ENCODE measurements around the gene ARHGAP26. TPM values are rescaled to one million over a fixed set of nuclear protein-coding genes. Genes with fewer than 3 reads are reported as not detected.

ARHGAP26 gene
- total and polyA plus RNA-seq, 4 donors = 5.4 to 52.3 (median 30.4) TPM

DNA sequence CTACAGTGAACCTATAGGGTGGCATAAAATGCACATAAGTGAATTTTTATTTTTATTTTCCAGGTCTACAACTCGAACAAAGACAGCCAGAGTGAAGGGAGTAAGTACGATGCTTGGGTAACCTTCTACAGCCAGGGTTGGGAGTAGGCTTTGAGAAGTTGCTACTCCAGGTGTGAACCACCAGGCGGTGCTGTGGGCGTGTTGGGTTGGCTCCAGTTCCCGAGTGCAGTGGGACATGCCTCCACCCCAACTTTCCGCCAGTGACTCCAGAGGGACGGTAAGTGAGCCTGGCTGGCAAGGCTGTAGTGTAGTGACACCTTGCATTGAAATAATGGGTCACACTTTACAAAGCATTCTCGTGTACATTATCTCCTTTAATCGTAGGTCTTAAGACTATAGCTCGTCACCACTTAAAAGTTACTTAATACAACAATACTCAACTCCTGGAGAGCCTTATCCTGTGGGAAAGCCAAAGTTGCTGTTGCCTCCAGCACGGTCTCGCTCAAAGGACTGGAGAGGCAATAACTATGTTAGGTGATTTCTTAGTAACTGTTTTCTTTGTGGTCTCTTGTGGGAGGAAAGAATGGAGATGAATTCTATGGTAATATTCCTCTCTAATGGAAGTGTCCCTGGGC is 244.0 kb downstream of the ARHGAP26 start:
- DNase-seq = no peak
- no peak overlapping the region for H3K4me3 ChIP-seq
- no peaks in the 10 kb centered on the region for H3K27me3 ChIP-seq (ENCODE audit: control insufficient read depth in 3 of 3, insufficient read depth in 3 of 3, low read length in 2 of 3)
- peaks cover 3 to 24% (median 10%) of the 10 kb centered on the region in 5 donors for H3K4me1 ChIP-seq (ENCODE audit: control insufficient read depth in 5 of 5, insufficient read depth in 5 of 5, low read length in 5 of 5)
- no peak overlapping the region for H3K9ac ChIP-seq (ENCODE audit: insufficient read depth in 1 of 2, low read length in 2 of 2)
- no peak overlapping the region for H3K27ac ChIP-seq (ENCODE audit: low read depth in 1 of 2, low read length in 1 of 2)
- no peak for TF ChIP-seq CTCF (IDR thresholded peaks at IDR 0.05; ENCODE audit: control extremely low read depth, extremely low read depth)
- WGBS, 2 donors = 72 to 84% methylated on average over 12 of the region's 12 CpGs
- H3K36me3 ChIP-seq (ENCODE audit: control insufficient read depth in 4 of 4, insufficient read depth in 4 of 4, low read length in 4 of 4) = peaks cover 0 to 6% (median 0%) of the 10 kb centered on the region in 4 donors
- H3K9me3 ChIP-seq (ENCODE audit: control insufficient read depth in 4 of 4, insufficient read depth in 3 of 4, low read length in 3 of 4) = no peaks in the 10 kb centered on the region
- ATAC-seq (ENCODE audit: insufficient read depth, low FRiP score) = peak; percentile 62

- no peaks in the 10 kb centered on the region for H3K9me3 ChIP-seq (ENCODE audit: control insufficient read depth in 4 of 4, insufficient read depth in 3 of 4, low read length in 3 of 4)
- H3K9ac ChIP-seq (ENCODE audit: insufficient read depth in 1 of 2, low read length in 2 of 2) = no peak overlapping the region
- peaks cover 0 to 6% (median 0%) of the 10 kb centered on the region in 4 donors for H3K36me3 ChIP-seq (ENCODE audit: control insufficient read depth in 4 of 4, insufficient read depth in 4 of 4, low read length in 4 of 4)
- no peaks in the 10 kb centered on the region for H3K27me3 ChIP-seq (ENCODE audit: control insufficient read depth in 3 of 3, insufficient read depth in 3 of 3, low read length in 2 of 3)
- WGBS, 2 donors = 62 to 76% methylated on average over 5 of the region's 5 CpGs
- no peak for ATAC-seq (ENCODE audit: insufficient read depth, low FRiP score)
- no peak for TF ChIP-seq CTCF (IDR thresholded peaks at IDR 0.05; ENCODE audit: control extremely low read depth, extremely low read depth)
- peaks cover 0 to 13% (median 7%) of the 10 kb centered on the region in 5 donors for H3K4me1 ChIP-seq (ENCODE audit: control insufficient read depth in 5 of 5, insufficient read depth in 5 of 5, low read length in 5 of 5)
- no peak overlapping the region for H3K4me3 ChIP-seq
- peak; percentile 43 to 82 (median 70) for DNase-seq
- no peak overlapping the region for H3K27ac ChIP-seq (ENCODE audit: low read depth in 1 of 2, low read length in 1 of 2)
Observed at GRCh38 chr5:143016777-143017516, 246.8 kb downstream of the ARHGAP26 start.

- H3K4me3 ChIP-seq = no peak overlapping the region
- H3K36me3 ChIP-seq (ENCODE audit: control insufficient read depth in 4 of 4, insufficient read depth in 4 of 4, low read length in 4 of 4) = peaks cover 0 to 6% (median 0%) of the 10 kb centered on the region in 4 donors
- ATAC-seq (ENCODE audit: insufficient read depth, low FRiP score) = no peak
- no peaks in the 10 kb centered on the region for H3K27me3 ChIP-seq (ENCODE audit: control insufficient read depth in 3 of 3, insufficient read depth in 3 of 3, low read length in 2 of 3)
- H3K27ac ChIP-seq (ENCODE audit: low read depth in 1 of 2, low read length in 1 of 2) = no peak overlapping the region
- WGBS, 2 donors = 96 to 100% methylated on average over 1 of the region's 1 CpG
- peaks cover 0 to 14% (median 7%) of the 10 kb centered on the region in 5 donors for H3K4me1 ChIP-seq (ENCODE audit: control insufficient read depth in 5 of 5, insufficient read depth in 5 of 5, low read length in 5 of 5)
- H3K9ac ChIP-seq (ENCODE audit: insufficient read depth in 1 of 2, low read length in 2 of 2) = no peak overlapping the region
- H3K9me3 ChIP-seq (ENCODE audit: control insufficient read depth in 4 of 4, insufficient read depth in 3 of 4, low read length in 3 of 4) = no peaks in the 10 kb centered on the region
- TF ChIP-seq CTCF (IDR thresholded peaks at IDR 0.05; ENCODE audit: control extremely low read depth, extremely low read depth) = no peak
- DNase-seq = no peak
Observed at GRCh38 chr5:143017541-143017940, 247.4 kb downstream of the ARHGAP26 start.

Data from lung (tissue), 12 donors.